ENCODE measurements around the gene ELOVL6. TPM values are rescaled to one million over a fixed set of nuclear protein-coding genes. Genes with fewer than 3 reads are reported as not detected.

The ELOVL6 gene
- total and polyA plus RNA-seq, 3 experiments from 2014 or later = 3.9 to 5.5 (median 4.3) TPM

GRCh38 chr4:110165382-110166286 lies 32.8 kb downstream of the ELOVL6 start:
- H3K4me1 Mint-ChIP-seq = peaks cover 31 to 39% (median 34%) of the 10 kb centered on the region in 3 donors
- H3K4me3 ChIP-seq (ENCODE audit: low read length) = peak overlapping the region; percentile 8
- no peaks in the 10 kb centered on the region for H3K9me3 ChIP-seq (ENCODE audit: low read length)
- peak overlapping the region in 6 of 7 donors; percentile 4 to 81 (median 66) for H3K4me3 Mint-ChIP-seq
- peaks cover 28% of the 10 kb centered on the region for H3K4me1 ChIP-seq (ENCODE audit: insufficient read depth, low read length)
- POLR2A ChIA-PET = interaction anchor here (0.6 to 1.0 kb wide), 2 partner anchors 26 to 31 kb away, joined by 3 to 8 read pairs; no protein-coding TSS in a partner anchor
- peak; percentile 6 to 66 (median 45) for DNase-seq
- H3K27ac ChIP-seq (ENCODE audit: low read depth, low read length) = no peak overlapping the region
- peaks cover 0 to 1% (median 0%) of the 10 kb centered on the region in 5 donors for H3K9me3 Mint-ChIP-seq
- no peaks in the 10 kb centered on the region for H3K27me3 Mint-ChIP-seq
- no peaks in the 10 kb centered on the region for H3K36me3 ChIP-seq (ENCODE audit: insufficient read depth, low read length)
- no peaks in the 10 kb centered on the region for H3K27me3 ChIP-seq (ENCODE audit: insufficient read depth, low read length, poor library complexity, severe bottlenecking)
- peaks cover 0 to 14% (median 1%) of the 10 kb centered on the region in 3 donors for H3K36me3 Mint-ChIP-seq
- peak overlapping the region; percentile 56 to 93 (median 87) for H3K27ac Mint-ChIP-seq
- CTCF ChIA-PET = interaction anchor here (0.9 to 1.5 kb wide), 2 partner anchors 12 to 27 kb away, joined by 3 read pairs; no protein-coding TSS in a partner anchor

DNA sequence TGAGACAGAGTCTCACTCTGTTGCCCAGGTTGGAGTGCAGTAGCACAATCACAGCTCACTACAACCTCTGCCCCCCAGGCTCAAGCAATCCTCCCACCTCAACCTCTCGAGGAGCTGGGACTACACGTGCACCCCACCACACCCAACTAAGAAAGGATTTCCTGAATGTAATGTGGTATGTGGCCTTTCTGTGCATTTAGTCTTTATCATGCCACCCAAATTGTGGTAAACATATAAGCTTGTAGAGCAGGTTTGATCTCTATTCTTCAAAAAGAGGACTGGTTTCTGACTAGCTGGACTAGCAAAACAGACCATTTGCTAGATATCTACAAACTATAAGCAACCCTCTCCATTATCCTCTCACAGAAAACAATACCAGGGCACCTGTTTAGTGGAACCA lies 33.6 kb downstream of the ELOVL6 start:
- Histone ChIP-seq H3K27me3 (ENCODE audit: insufficient read depth, low read length, poor library complexity, severe bottlenecking) (no peaks in the 10 kb centered on the region), H3K4me1 (ENCODE audit: insufficient read depth, low read length) (peaks cover 28% of the 10 kb centered on the region), H3K36me3 (ENCODE audit: insufficient read depth, low read length) (no peaks in the 10 kb centered on the region), H3K9me3 (ENCODE audit: low read length) (no peaks in the 10 kb centered on the region), H3K27ac (ENCODE audit: low read depth, low read length) (no peak overlapping the region), H3K4me3 (ENCODE audit: low read length) (no peak overlapping the region)
- Mint-ChIP-seq H3K4me3 (peak overlapping the region in 6 of 7 donors; percentile 4 to 81 (median 63)), H3K27ac (peak overlapping the region; percentile 56 to 93 (median 87)), H3K36me3 (peaks cover 0 to 14% (median 1%) of the 10 kb centered on the region in 3 donors), H3K4me1 (peaks cover 33 to 39% (median 34%) of the 10 kb centered on the region in 3 donors), H3K27me3 (no peaks in the 10 kb centered on the region), H3K9me3 (peaks cover 0 to 1% (median 0%) of the 10 kb centered on the region in 5 donors)
- POLR2A ChIA-PET = interaction anchor here (0.6 to 1.0 kb wide), 2 partner anchors 27 to 32 kb away, joined by 3 to 8 read pairs; no protein-coding TSS in a partner anchor
- DNase-seq = peak in 2 of 5 donors; percentile 17 to 34
- CTCF ChIA-PET = interaction anchor here (0.9 to 1.5 kb wide), 2 partner anchors 13 to 26 kb away, joined by 3 read pairs; no protein-coding TSS in a partner anchor

- H3K4me1 ChIP-seq (ENCODE audit: insufficient read depth, low read length) = peaks cover 28% of the 10 kb centered on the region
- no peak for DNase-seq
- peaks cover 33 to 39% (median 34%) of the 10 kb centered on the region in 3 donors for H3K4me1 Mint-ChIP-seq
- no peaks in the 10 kb centered on the region for H3K27me3 Mint-ChIP-seq
- no peaks in the 10 kb centered on the region for H3K9me3 ChIP-seq (ENCODE audit: low read length)
- peaks cover 0 to 14% (median 1%) of the 10 kb centered on the region in 3 donors for H3K36me3 Mint-ChIP-seq
- POLR2A ChIA-PET = no interaction called here
- CTCF ChIA-PET = interaction anchor here (1.5 kb wide), 1 partner anchor 13 kb away, joined by 3 read pairs; no protein-coding TSS in a partner anchor
- H3K27ac Mint-ChIP-seq = peak overlapping the region in 5 of 8 donors; percentile 1 to 64 (median 41)
- no peak overlapping the region for H3K27ac ChIP-seq (ENCODE audit: low read depth, low read length)
- H3K36me3 ChIP-seq (ENCODE audit: insufficient read depth, low read length) = no peaks in the 10 kb centered on the region
- H3K27me3 ChIP-seq (ENCODE audit: insufficient read depth, low read length, poor library complexity, severe bottlenecking) = no peaks in the 10 kb centered on the region
- H3K4me3 ChIP-seq (ENCODE audit: low read length) = no peak overlapping the region
- peak overlapping the region in 2 of 7 donors; percentile 31 to 42 for H3K4me3 Mint-ChIP-seq
- H3K9me3 Mint-ChIP-seq = peaks cover 0 to 1% (median 0%) of the 10 kb centered on the region in 5 donors
These were observed 34.2 kb downstream of the ELOVL6 start for GRCh38 chr4:110164251-110164650.

DNA sequence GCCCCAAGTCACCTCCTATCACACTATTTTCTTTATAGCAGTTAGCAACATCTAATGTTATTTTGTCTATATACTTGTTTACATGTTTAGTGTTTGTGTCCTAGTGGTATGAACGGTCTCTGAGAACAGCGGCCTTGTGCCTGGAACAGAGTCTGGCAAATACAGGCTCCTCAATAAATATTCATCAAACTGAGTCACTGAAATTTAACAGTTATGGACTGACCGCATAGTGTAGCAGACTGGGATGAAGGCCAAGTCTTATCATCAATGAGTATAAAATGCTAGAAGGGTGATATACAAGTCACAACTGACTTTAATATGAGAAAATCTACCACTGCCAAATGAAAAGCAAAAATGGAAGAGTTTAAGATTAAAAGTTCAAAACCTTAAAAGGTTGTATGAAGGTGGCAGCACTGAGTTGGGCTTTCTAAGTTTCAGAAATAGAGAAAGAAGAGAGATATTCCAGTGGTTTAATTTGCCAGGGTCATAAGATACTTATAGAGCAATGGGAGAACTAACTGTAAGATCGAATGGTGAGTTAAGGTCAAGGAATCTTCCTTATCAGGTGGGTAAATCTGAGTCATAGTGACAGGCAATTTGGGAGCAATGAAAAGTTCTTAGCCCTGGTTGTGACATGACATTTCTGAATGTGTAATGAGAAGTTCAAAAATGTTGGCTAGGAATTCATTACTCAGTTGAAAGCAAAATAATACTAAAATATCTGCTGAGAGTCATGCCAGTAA lies 34.9 kb downstream of the ELOVL6 start:
- DNase-seq = no peak
- Mint-ChIP-seq H3K27ac (peak overlapping the region in 5 of 8 donors; percentile 3 to 54 (median 3)), H3K4me1 (peaks cover 33 to 39% (median 34%) of the 10 kb centered on the region in 3 donors), H3K27me3 (no peaks in the 10 kb centered on the region), H3K4me3 (no peak overlapping the region), H3K36me3 (peaks cover 0 to 14% (median 1%) of the 10 kb centered on the region in 3 donors), H3K9me3 (peaks cover 0 to 1% (median 0%) of the 10 kb centered on the region in 5 donors)
- Histone ChIP-seq H3K4me3 (ENCODE audit: low read length) (no peak overlapping the region), H3K27ac (ENCODE audit: low read depth, low read length) (no peak overlapping the region), H3K4me1 (ENCODE audit: insufficient read depth, low read length) (peaks cover 28% of the 10 kb centered on the region), H3K9me3 (ENCODE audit: low read length) (no peaks in the 10 kb centered on the region), H3K27me3 (ENCODE audit: insufficient read depth, low read length, poor library complexity, severe bottlenecking) (no peaks in the 10 kb centered on the region), H3K36me3 (ENCODE audit: insufficient read depth, low read length) (no peaks in the 10 kb centered on the region)
- CTCF ChIA-PET = no interaction called here
- POLR2A ChIA-PET = no interaction called here

GRCh38 chr4:110160618-110161017 lies 37.8 kb downstream of the ELOVL6 start:
- no peaks in the 10 kb centered on the region for H3K27me3 Mint-ChIP-seq
- H3K4me1 ChIP-seq (ENCODE audit: insufficient read depth, low read length) = peaks cover 19% of the 10 kb centered on the region
- H3K27ac ChIP-seq (ENCODE audit: low read depth, low read length) = no peak overlapping the region
- peaks cover 22 to 23% (median 23%) of the 10 kb centered on the region in 3 donors for H3K4me1 Mint-ChIP-seq
- H3K9me3 ChIP-seq (ENCODE audit: low read length) = no peaks in the 10 kb centered on the region
- DNase-seq = no peak
- peaks cover 0 to 14% (median 1%) of the 10 kb centered on the region in 3 donors for H3K36me3 Mint-ChIP-seq
- peaks cover 0 to 1% (median 0%) of the 10 kb centered on the region in 5 donors for H3K9me3 Mint-ChIP-seq
- ChIA-PET POLR2A (no interaction called here), CTCF (no interaction called here)
- H3K4me3 ChIP-seq (ENCODE audit: low read length) = no peak overlapping the region
- H3K27me3 ChIP-seq (ENCODE audit: insufficient read depth, low read length, poor library complexity, severe bottlenecking) = no peaks in the 10 kb centered on the region
- H3K27ac Mint-ChIP-seq = no peak overlapping the region
- H3K4me3 Mint-ChIP-seq = no peak overlapping the region
- no peaks in the 10 kb centered on the region for H3K36me3 ChIP-seq (ENCODE audit: insufficient read depth, low read length)

DNA sequence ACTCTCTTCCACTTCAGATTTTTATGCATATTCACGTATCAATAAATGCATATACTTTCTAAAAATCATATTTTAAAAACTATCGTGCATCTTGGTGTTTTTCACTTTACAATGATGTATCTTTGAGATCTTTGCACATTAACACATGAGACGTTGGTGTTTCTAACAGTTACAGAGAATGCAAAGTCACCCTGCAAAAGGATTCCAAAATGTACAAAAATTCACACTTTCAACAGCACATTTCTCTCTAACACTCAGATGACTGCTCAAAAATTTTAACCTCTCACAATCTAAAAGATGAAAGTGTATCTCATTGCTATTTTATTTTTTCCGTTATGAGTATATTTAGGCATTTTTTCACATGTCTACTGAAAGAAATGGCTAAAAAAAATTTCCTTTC lies 38.9 kb downstream of the ELOVL6 start:
- peaks cover 8% of the 10 kb centered on the region for H3K4me1 ChIP-seq (ENCODE audit: insufficient read depth, low read length)
- no peaks in the 10 kb centered on the region for H3K27me3 ChIP-seq (ENCODE audit: insufficient read depth, low read length, poor library complexity, severe bottlenecking)
- Mint-ChIP-seq H3K27me3 (no peaks in the 10 kb centered on the region), H3K4me3 (no peak overlapping the region), H3K4me1 (peaks cover 12 to 16% (median 15%) of the 10 kb centered on the region in 3 donors), H3K27ac (no peak overlapping the region), H3K9me3 (peaks cover 0 to 1% (median 0%) of the 10 kb centered on the region in 5 donors), H3K36me3 (peaks cover 0 to 14% (median 1%) of the 10 kb centered on the region in 3 donors)
- no peak overlapping the region for H3K4me3 ChIP-seq (ENCODE audit: low read length)
- ChIA-PET CTCF (no interaction called here), POLR2A (no interaction called here)
- H3K27ac ChIP-seq (ENCODE audit: low read depth, low read length) = no peak overlapping the region
- H3K9me3 ChIP-seq (ENCODE audit: low read length) = no peaks in the 10 kb centered on the region
- no peaks in the 10 kb centered on the region for H3K36me3 ChIP-seq (ENCODE audit: insufficient read depth, low read length)
- DNase-seq = no peak

DNA sequence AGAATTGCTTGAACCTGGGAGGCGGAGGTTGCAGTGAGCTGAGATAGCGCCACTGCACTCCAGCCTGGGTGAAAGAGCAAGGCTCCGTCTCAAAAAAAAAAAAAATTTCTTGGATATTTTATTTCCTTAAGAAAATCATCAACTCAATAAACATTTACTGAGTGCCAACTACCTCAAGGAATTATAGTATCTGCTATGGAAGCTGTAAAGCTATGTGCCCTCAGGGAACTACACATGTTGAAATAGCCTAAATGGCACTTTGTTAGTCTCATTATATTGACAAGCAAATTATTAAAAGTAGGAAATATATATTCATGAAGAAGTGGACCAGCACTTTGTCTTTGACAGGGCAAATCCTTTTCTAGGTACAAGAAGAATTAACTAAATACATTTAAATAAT lies 40.8 kb downstream of the ELOVL6 start:
- Histone ChIP-seq H3K27me3 (ENCODE audit: insufficient read depth, low read length, poor library complexity, severe bottlenecking) (no peaks in the 10 kb centered on the region), H3K27ac (ENCODE audit: low read depth, low read length) (no peak overlapping the region), H3K4me1 (ENCODE audit: insufficient read depth, low read length) (no peaks in the 10 kb centered on the region), H3K36me3 (ENCODE audit: insufficient read depth, low read length) (no peaks in the 10 kb centered on the region), H3K9me3 (ENCODE audit: low read length) (no peaks in the 10 kb centered on the region), H3K4me3 (ENCODE audit: low read length) (no peak overlapping the region)
- H3K27ac Mint-ChIP-seq = no peak overlapping the region
- H3K4me3 Mint-ChIP-seq = no peak overlapping the region
- CTCF ChIA-PET = no interaction called here
- peaks cover 0 to 5% (median 4%) of the 10 kb centered on the region in 3 donors for H3K4me1 Mint-ChIP-seq
- H3K27me3 Mint-ChIP-seq = no peaks in the 10 kb centered on the region
- POLR2A ChIA-PET = interaction anchor here (0.6 kb wide), 1 partner anchor 343 kb away, joined by 3 read pairs; no protein-coding TSS in a partner anchor
- DNase-seq = no peak
- H3K9me3 Mint-ChIP-seq = peaks cover 0 to 1% (median 0%) of the 10 kb centered on the region in 5 donors
- H3K36me3 Mint-ChIP-seq = peaks cover 0 to 7% (median 1%) of the 10 kb centered on the region in 3 donors
